ENCODE results near the gene DPEP2.
"Not testable (repeated sequence)": the region's sequence is repeated elsewhere in the genome, so short reads cannot be mapped to it uniquely, and the experiment has no call there.

DNA sequence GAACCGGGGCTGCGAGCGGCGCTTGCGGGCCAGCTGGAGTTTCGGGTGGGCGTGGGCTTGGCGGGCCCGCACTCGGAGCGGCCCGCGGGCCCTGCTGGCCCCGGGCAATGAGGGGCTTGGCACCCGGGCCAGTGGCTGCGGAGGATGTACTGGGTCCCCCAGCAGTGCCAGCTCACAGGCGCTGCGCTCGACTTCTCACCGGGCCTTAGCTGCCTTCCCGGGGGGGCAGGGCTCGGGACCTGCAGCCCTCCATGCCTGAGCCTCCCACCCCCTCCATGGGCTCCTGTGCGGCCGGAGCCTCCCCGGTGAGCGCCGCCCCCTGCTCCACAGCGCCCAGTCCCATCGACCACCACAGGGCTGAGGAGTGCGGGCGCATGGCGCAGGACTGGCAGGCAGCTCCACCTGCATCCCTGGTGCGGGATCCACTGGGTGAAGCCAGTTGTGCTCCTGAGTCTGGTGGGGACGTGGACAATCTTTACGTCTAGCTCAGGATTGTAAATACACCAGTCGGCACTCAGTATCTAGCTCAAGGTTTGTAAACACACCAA, 979 bp downstream of the DPEP2 start:
- TF ChIP-seq, protein P1, sequence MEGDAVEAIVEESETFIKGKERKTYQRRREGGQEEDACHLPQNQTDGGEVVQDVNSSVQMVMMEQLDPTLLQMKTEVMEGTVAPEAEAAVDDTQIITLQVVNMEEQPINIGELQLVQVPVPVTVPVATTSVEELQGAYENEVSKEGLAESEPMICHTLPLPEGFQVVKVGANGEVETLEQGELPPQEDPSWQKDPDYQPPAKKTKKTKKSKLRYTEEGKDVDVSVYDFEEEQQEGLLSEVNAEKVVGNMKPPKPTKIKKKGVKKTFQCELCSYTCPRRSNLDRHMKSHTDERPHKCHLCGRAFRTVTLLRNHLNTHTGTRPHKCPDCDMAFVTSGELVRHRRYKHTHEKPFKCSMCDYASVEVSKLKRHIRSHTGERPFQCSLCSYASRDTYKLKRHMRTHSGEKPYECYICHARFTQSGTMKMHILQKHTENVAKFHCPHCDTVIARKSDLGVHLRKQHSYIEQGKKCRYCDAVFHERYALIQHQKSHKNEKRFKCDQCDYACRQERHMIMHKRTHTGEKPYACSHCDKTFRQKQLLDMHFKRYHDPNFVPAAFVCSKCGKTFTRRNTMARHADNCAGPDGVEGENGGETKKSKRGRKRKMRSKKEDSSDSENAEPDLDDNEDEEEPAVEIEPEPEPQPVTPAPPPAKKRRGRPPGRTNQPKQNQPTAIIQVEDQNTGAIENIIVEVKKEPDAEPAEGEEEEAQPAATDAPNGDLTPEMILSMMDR (IDR thresholded peaks at IDR 0.05) = not testable (repeated sequence)
- not testable (repeated sequence) for TF ChIP-seq POLR2A, POLR2AphosphoS5, EP300 (IDR thresholded peaks at IDR 0.05)

All from sigmoid colon (tissue), 4 donors.